ENCODE data around the gene PPP4R4. TPM values are rescaled to one million over a fixed set of nuclear protein-coding genes. Genes with fewer than 3 reads are reported as not detected.
"Not testable (repeated sequence)": the region's sequence is repeated elsewhere in the genome, so short reads cannot be mapped to it uniquely, and the experiment has no call there.

Gene PPP4R4
- total RNA-seq, 2 donors from 2014 or later = 0.28 TPM; not detected in 1

- no peak for ATAC-seq
- no peak for DNase-seq
- intact Hi-C loops (cut with DNase I, micrococcal nuclease) = no loop called here
Measured at GRCh38 chr14:94174604-94175010, 485 bp downstream of the PPP4R4 start.

GRCh38 chr14:94175011-94175745 is 1.1 kb downstream of the PPP4R4 start:
- DNase-seq (peak in 1 of 2 donors; percentile 19), ATAC-seq (no peak)
- intact Hi-C loops (cut with DNase I, micrococcal nuclease) = no loop called here

GRCh38 chr14:94175747-94176146 is 1.6 kb downstream of the PPP4R4 start:
- ATAC-seq (no peak), DNase-seq (no peak)
- intact Hi-C loops (cut with DNase I, micrococcal nuclease) = no loop called here

- intact Hi-C loops (cut with DNase I, micrococcal nuclease) = no loop called here
- ATAC-seq (no peak), DNase-seq (no peak)
Measured at GRCh38 chr14:94176808-94177207, 2.7 kb downstream of the PPP4R4 start.

- intact Hi-C loops (cut with DNase I, micrococcal nuclease) = no loop called here
- no peak for ATAC-seq
- no peak for DNase-seq
Measured at GRCh38 chr14:94177806-94178205, 3.7 kb downstream of the PPP4R4 start.

GRCh38 chr14:94179244-94179643 is 5.1 kb downstream of the PPP4R4 start:
- no peak for DNase-seq
- no peak for ATAC-seq
- intact Hi-C loops (cut with DNase I, micrococcal nuclease) = no loop called here

- DNase-seq = no peak
- intact Hi-C loops (cut with DNase I, micrococcal nuclease) = no loop called here
- ATAC-seq = peak; percentile 62
Measured at GRCh38 chr14:94180655-94181271, 6.6 kb downstream of the PPP4R4 start.

GRCh38 chr14:94181835-94182234 is 7.7 kb downstream of the PPP4R4 start:
- intact Hi-C loops (cut with DNase I, micrococcal nuclease) = no loop called here
- DNase-seq (no peak), ATAC-seq (no peak)

- DNase-seq = no peak
- intact Hi-C loops (cut with DNase I, micrococcal nuclease) = no loop called here
- ATAC-seq = no peak
Measured at GRCh38 chr14:94192536-94192935, 18.4 kb downstream of the PPP4R4 start.

- intact Hi-C loops (cut with DNase I, micrococcal nuclease) = no loop called here
- ATAC-seq (no peak), DNase-seq (no peak)
Measured at GRCh38 chr14:94193776-94194175, 19.7 kb downstream of the PPP4R4 start.

- intact Hi-C loops (cut with DNase I, micrococcal nuclease) = no loop called here
- ATAC-seq (no peak), DNase-seq (no peak)
Measured at GRCh38 chr14:94196057-94196456, 21.9 kb downstream of the PPP4R4 start.

- intact Hi-C loops (cut with DNase I, micrococcal nuclease) = no loop called here
- DNase-seq (no peak), ATAC-seq (no peak)
Measured at GRCh38 chr14:94203473-94204210, 29.5 kb downstream of the PPP4R4 start.

GRCh38 chr14:94213021-94213420 is 38.9 kb downstream of the PPP4R4 start:
- ATAC-seq (no peak), DNase-seq (no peak)
- intact Hi-C loops (cut with DNase I, micrococcal nuclease) = no loop called here

GRCh38 chr14:94213741-94214140 is 39.6 kb downstream of the PPP4R4 start:
- no peak for ATAC-seq
- intact Hi-C loops (cut with DNase I, micrococcal nuclease) = no loop called here
- no peak for DNase-seq

GRCh38 chr14:94217116-94217515 is 43.0 kb downstream of the PPP4R4 start:
- intact Hi-C loops (cut with DNase I, micrococcal nuclease) = no loop called here
- ATAC-seq (no peak), DNase-seq (no peak)

- DNase-seq; ATAC-seq; intact Hi-C loops (cut with DNase I, micrococcal nuclease): not testable (repeated sequence)
Measured at GRCh38 chr14:94218198-94218886, 44.2 kb downstream of the PPP4R4 start.

GRCh38 chr14:94224040-94224439 is 49.9 kb downstream of the PPP4R4 start:
- DNase-seq (no peak), ATAC-seq (no peak)
- intact Hi-C loops (cut with DNase I, micrococcal nuclease) = no loop called here

- DNase-seq = no peak
- no peak for ATAC-seq
- intact Hi-C loops (cut with DNase I, micrococcal nuclease) = no loop called here
Measured at GRCh38 chr14:94225460-94226378, 51.6 kb downstream of the PPP4R4 start.
